Measurements from ENCODE around the gene CWC27.
"Not testable (repeated sequence)": the region's sequence is repeated elsewhere in the genome, so short reads cannot be mapped to it uniquely, and the experiment has no call there.

The CWC27 gene

DNA sequence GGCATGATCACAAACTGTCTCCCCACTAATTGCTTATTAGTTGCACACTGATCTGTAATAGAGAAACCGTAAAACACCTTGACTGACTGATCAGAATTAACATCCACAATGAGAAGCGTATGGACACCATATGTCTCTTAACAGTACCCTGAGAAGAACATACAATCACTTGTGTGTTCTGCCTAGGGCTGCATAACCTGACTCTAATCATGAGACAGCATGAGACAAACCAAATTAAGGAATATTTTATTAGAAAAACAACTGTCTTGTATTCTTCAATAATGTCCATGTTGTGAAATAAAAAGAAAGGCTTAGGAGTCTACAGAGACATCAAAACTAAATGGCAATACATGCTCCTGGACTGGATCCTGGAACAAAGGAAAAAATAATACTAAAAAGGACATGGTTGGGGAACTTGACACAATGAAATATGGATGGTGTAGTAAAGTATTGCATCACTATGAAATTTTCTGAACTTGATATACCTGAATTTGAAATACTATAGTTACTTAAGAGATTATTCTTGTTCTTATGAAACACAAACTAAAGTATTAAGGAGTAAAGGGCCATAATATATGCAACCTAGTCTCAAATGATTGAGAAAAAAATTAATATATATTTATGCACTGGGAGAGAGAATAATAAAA, 162.1 kb downstream of the CWC27 start:
- no peak for DNase-seq

DNA sequence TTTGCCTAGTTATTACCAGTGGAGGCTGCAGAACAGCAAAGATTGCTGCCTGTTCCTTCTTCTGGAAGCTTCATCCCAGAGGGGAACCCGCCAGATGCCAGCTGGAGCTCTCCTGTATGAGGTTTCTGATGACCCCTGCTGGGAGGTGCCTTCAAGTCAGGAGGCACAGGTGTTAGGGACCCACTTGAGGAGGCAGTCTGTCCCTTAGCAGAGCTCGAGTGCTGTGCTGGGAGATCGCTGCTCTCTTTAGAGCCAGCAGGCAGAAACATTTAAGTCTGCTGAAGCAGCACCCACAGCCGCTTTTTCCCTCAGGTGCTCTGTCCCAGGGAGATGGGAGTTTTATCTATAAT, 170.7 kb downstream of the CWC27 start:
- DNase-seq: not testable (repeated sequence)

DNA sequence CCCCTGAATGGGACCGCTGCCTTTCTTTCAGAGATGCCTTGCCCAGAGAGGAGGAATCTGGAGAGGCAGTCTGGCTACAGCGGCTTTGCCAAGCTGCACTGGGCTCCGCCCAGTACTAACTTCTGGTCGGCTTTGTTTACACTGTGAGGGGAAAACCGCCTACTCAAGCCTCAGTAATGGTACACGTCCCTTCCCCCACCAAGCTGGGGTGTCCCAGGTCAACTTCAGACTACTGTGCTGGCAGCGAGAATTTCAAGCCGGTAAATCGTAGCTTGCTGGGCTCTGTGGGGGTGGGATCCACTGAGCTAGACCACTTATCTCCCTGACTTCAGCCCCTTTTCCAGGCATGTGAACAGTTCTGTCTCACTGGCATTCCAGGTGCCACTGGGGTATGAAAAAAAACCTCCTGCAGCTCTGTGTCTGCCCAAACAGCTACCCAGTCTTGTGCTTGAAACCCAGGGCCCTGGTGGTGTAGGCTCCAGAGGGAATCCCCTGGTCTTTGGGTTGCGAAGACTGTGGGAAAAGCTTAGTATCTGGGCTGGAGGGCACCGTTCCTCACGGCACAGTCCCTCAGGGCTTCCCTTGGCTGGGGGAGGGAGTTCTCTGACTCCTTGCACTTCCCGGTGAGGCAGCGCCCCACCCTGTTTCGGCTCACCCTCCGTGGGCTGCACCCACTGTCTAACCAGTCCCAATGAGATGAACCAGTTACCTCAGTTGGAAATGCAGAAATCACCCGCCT, 171.2 kb downstream of the CWC27 start:
- no peak for DNase-seq

DNA sequence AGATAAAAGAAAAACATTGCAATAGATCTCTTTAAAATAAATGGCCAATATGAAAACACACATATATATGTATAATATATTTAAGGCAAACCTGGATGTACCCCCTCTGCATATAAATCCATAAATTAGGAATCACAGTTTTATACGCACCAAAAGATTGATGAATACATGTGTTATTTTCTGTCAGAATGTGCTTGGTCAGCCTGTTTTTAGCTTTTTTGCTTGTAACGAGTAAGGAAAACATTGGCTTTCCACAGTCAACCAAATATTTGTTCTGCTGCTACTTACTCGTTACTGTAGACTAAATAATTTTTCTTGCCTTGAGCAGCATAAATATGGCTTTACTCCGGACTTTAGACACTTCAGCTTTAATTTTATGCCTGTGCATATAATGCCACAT, 173.7 kb downstream of the CWC27 start:
- DNase-seq: no peak

DNA sequence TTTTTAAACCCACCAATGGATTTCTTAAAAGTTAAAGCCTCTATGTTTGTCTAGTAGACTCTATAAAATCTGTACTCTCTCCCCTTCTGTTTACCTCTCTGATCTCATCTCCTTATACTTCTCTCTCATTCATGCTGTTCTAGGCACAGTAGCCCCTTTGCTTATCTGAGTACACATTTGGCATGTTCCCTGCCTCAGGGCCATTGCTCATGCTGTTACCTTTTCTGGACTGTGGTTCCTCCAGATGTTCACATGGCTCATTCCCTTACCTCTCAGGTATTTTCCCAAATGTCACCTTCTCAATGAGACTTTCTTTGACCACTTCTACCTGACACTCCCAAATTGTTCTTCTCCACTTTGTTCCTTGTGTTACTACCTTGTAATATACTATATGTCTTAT, 176.1 kb downstream of the CWC27 start:
- DNase-seq: no peak

DNA sequence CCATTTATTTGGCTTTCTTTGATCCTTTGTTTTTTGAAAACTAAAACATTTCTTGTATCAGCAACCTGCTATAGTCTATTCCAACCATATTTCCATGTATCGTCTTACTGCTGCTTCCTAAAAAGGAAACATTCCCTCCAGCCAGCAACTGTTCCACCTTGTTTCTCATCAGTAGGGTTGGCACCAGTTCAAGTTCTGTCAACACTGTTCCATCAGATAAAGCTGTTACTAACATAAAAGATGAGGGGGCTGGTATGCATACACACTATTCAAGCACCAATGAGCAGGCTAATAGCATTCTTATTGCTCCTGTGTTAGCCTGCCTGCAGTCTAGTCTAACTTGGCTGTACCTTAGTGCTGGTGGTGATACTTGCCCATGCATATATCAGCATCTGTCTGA, 178.3 kb downstream of the CWC27 start:
- DNase-seq: no peak

DNA sequence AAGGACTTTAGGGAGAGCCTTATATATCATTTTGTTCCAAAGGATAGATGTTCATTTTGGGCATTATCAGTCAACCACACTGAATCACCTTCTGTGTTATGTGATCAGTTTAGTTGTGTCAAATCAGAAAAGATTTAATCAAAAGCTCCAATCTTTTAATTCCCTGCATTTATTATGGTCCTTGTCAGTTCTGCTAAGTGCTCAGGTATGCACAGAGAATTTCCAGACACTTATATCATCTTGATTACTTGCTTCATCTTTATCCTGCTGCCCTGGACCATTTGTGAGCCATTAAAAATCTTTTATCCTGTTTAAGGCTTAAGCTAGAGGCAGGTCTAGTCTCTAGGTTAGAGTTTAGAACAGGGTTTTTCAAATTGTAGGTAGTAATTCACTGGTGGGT, 179.1 kb downstream of the CWC27 start:
- DNase-seq: no peak

DNA sequence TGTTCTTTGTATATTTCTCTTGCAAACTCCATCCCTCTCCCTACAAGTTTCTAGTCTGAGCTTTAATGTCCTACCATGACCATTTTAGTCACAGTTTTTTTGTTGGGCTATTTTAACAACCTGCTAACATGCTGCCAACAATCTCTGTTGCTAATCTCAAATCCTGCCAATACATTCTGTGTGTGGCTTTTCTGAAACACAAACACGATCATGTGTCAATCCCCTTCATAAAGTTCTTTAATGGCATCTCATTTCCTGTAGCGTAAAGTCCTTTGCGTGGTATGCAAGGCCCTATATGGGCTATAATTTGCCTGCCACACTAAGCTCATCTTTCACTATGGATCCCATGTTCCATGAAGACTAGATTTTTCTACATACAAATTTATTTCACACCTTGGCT, 180.6 kb downstream of the CWC27 start:
- no peak for DNase-seq

DNA sequence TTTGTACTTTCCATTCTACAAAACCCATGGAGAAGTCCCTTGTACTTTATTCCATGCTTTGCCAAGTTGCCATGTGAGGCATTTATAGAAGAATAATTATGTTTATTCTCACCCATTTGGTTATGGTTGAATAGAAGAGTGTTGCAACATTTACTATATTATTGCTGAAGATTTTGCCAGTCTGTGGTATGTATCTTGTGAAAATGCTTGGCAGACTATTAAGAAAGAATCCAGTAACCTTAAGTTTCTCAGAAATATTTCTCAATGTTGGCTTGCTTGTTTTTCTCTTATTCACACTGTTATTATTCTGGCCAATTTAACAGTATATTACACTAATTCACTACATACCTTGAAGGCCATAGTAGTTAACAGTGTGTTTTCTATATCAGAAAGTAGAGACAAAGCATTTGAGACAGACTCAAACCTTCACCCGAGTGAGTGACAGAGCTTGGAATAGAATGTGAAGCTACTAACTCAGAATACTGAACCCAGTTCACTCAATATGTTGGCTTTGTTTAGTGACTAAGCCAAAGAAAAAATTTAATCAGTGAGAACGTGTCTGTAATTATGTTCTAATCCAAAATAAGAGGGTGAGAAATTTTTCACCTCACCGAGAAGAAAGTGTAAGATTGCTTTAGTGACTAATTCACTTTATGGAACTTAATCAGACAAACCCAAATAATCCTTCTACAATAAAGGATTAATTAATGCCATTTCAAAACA, 184.4 kb downstream of the CWC27 start:
- DNase-seq: no peak

DNA sequence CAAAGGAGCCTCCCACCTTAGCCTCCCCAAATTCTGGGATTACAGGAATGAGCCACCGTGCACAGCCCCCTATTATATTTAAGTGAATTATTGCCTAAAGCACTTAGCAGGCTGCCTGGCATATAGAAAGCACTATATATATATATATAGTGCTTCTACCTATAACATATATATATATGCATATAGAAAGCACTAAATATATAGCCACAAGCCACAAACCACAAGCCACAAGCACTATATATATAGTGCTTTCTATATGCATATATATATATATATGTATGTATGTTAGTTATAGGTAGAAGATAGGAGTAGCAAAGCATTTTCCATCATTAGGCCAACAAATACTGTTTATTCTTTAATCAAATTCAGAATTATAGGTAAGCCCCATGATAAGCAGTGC, 185.8 kb downstream of the CWC27 start:
- DNase-seq: no peak

DNA sequence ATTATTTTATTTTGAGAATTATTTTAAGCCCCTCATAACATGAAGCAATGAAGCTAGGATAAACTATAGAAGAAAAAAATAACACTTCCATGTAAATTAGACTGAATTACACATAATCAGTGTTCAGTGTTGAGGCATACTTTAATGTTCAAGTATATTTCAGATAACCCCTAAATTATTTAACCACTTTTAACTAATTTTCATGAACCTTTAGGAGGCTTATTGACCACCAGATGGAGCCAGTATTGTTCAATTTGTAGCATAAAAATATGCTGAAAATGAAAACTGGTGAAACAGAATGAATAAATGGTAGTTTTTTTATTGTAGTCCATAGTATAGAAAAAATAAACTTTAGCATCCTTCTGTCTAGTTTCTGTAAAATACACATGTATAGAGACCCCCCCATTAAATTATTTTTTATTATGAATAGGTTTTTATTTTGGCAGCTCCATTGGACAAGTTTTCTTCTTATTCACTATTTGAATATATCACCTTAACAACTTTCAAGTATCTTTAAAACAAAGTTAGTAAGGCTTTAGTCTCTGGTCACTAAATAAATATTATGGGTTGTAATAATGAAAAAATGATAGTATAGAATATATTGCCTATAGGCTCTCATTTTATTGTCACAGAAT, 190.1 kb downstream of the CWC27 start:
- no peak for DNase-seq

DNA sequence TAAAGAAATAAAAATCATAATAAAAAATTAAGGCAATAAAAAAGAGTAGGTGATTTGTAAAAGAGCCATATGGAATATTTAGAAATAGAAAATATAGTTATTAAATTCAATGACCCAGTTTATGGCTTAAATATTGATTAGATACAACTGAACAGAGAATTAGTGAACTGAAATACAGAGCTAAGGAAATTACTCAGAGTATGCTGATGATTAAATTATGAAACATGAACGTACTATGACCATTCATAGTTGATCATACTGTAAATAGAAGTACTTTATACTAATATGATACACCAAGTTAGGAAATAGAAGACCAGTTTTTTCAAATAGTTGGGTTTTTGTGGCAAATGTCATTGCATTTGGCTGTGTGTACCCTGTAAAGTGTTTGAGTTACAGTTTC, 194.5 kb downstream of the CWC27 start:
- no peak for DNase-seq

DNA sequence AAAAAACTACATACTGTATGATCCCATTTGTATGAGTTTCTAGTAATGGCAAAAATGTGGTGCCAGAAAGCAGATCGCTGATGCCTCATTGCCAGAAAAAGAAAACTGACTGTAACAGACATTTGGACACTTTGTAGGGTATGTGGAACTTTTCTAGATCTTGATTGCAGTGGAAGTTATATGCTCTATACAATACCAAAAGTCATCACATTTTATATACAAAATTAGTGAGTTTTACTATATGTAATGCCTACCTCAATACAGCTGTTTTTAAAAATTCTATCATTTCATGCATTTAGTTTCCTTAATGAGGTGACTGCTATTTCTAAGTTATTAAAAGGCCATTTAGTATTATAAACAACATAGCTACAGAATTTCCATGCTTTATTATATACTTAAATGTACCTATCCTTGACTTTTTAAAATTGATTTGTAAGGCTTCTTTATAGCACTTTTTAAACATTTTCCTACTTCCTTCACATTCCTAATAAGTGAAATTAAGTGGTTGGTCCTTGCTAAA, 199.9 kb downstream of the CWC27 start:
- DNase-seq: no peak

DNA sequence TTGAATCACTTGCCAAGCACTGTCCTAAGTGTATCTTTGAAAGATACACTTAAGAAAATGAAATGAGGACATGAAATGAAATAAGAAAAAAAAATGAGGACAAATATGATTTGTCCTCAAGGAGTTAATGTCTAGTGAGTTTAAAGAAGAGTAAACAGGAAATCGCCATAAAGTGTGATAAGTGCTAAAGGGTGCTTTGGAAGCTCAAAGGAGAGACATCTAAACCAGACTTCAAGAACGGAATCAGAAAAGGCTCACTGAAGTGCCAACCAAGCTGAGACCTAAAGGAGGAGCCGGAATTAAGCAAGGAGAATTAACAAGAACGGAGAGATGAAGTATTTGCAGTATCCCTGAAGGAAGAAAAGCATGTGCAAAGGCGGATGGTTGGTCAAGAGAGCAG, 200.8 kb downstream of the CWC27 start:
- DNase-seq: no peak

DNA sequence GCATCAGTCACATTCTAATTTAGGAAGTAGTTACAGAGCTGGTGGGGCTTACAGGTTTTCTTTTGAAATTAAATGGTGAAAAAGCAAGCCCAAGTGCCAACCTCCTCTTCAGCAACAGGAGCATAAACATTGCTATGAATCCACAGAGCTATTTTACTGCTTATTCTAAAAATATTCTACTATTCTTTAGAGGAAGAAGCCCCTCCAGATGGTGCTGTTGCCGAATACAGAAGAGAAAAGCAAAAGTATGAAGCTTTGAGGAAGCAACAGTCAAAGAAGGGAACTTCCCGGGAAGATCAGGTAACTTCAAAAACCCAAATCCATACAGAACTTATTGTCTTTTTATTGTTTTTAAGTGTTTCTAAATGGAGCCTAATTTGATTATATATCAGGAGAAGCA, 202.8 kb downstream of the CWC27 start:
- DNase-seq: no peak

DNA sequence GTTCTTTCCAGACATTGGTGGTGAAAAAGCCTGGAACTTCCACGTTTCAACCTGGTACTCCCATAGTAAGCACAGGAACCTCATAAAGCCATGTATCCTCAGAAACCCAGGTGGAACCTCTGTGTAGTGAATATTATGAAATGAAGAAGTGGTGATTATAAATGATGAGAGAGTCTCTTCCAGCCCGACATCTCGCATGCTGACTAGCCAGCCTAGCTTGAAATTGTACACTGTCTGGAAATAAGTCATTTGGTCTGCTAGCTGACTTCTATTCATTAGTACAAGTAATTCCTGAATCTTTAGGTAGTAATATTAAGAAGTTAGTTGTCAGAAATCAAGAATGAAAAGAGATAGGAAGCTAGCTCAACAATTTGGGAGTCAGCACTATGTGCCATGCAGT, 203.3 kb downstream of the CWC27 start:
- DNase-seq: no peak

DNA sequence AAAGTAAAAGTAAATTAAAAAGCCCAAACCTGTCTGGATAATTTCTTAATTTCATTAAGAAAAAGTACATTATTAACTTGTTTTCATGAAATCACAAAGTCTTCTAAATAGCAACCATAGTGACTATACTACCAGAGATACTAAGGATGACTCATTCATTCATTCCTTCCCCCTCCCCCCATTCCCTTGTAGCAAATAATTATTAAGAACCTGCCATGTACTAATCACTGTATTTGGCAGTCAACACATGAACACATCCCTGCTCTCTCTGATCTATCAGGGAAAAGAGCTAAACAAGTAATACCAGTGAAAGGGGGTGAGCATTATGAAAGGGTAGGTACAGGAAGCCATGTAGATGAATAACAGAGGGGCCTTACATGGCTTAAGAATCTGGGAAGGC, 203.9 kb downstream of the CWC27 start:
- no peak for DNase-seq

DNA sequence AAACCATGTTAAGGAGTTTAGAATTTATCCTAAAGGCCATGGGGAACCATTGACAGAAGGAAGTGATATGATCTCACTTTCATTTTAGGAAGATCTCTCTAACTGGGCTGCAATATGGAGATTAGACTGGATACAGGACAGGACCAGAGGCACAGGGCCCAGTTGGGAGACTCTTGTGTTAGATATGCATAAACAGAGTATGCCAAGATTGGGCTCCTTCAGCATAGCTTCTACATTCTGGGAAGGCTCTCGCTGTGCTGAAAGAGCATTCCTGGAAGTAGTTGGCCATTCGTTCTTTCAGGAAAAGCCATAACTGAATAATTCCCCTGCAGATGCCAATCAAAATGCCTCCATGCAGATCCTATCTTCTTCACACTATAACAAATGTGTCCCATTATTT, 204.5 kb downstream of the CWC27 start:
- no peak for DNase-seq

DNA sequence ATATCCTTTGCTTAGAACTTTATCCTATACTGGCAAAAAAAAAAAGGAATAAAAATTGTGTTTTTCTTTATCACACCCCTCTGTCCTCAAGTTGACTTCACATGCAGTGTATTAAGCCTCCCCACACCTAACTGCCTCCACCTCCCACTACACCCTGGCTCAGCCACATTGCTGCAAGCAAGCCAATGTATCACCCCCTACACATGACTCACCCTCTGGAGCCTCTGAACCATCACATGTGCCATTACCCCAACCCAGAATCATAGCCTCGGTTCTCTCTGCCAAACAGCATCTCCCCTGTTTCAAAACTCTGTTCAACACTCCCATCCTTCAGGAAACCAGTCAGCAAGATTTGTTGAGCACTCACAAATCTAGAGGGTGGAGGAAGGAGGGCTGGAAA, 209.0 kb downstream of the CWC27 start:
- DNase-seq: no peak

DNA sequence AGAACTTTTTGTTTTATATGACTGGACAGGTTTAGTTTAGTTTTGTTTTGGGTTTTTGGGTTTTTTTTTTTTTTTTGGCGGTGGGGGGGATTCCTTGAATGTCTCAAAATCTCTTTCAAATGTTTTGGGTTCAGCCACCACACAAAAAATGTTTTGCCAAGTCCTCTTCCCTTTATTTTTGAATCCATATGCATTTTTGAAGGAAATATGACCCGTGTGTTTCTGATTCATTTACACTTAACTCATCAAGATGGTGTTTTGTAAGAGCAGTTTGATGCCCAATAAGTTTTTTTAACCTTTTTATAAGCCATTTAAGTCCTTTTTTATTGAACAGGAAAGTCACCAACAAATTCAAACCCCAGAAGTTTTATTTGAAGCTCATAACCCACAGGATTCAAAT, 209.8 kb downstream of the CWC27 start:
- no peak for DNase-seq

DNA sequence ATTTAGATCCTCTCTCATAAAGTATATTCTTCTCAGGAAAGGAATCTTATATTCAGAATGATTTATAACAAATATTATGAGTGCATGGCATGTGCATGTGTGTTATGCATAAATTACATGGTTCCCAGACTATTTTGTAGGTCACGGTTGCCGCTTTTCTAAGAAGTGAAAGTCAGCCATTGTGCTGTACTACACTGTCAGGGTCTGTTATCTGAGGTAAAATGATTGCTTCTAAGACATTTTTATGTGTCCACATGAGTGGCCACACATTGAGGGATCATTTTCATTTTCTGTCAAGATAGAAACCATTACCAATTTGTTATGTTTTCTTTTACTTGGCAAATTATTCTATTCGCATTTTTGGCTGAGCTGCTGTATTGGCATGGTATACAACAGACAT, 210.8 kb downstream of the CWC27 start:
- no peak for DNase-seq

DNA sequence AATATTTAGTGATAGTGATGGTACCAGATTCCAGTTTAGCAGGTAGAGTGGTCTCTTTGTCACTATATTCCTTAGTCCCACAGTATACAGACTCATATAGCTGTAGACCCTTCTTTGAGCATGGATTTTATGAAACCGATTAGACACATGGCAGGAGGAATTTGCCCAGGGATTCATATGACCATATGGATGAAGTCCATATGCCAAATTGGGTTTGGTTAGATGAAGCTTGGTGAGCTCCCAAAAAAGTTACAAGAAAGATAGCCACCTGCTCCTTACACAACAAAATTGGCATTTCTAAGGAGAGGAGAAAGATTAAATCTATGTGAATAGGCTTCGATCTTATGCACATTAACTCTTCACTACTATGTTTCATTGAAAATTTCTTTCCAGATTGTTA, 211.4 kb downstream of the CWC27 start:
- DNase-seq: no peak

DNA sequence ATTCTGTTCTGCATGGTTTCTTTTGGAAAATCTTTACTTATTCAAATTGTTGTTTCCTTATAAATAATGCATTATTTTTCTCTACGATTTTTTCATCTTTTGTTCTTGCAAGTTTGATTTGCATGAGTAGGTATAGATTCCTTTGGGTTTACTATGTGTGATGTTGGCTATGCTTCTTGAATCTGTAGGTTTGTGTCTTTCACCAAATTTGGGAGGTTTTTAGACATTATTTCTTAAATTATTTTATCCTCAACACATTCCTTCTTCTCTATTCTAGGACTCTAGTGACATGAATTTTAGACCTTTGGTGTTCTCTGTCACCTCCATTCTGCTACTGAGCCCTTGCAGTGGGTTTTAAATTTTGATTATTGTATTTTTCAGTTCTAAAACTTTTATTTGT, 219.0 kb downstream of the CWC27 start:
- no peak for DNase-seq

DNA sequence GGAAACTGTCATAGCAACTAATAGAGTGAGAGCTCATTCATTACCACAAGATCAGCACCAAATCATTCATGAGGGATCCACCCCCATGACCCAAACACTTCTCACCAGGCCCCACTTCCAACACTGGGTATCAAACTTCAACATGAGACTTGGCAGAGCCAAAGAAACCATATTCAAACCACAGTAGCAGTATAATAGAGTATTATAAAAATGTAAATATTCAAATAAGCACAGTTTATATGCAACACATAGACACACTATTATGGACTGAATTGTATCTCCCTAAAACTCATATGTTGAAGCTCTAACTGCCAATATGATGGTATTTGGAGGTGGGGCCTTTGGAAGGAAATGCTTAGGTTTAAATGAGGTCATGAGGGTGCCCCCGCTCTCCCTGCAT, 240.5 kb downstream of the CWC27 start:
- no peak for DNase-seq

Data from right forelimb (tissue), 1 donor.